ENCODE results near the gene RTKN.
"Not testable (repeated sequence)": the region's sequence is repeated elsewhere in the genome, so short reads cannot be mapped to it uniquely, and the experiment has no call there.

RTKN gene

GRCh38 chr2:74436848-74437695 is 4.7 kb downstream of the RTKN start:
- DNase-seq, result no peak

- DNase-seq, result no peak
Measured at GRCh38 chr2:74436111-74436805, 5.5 kb downstream of the RTKN start.

- DNase-seq, result no peak
Measured at GRCh38 chr2:74430502-74430901, 11.2 kb downstream of the RTKN start.

GRCh38 chr2:74429487-74430451 is 12.0 kb downstream of the RTKN start:
- DNase-seq, result no peak

- no peak for DNase-seq
Measured at GRCh38 chr2:74428675-74429074, 13.1 kb downstream of the RTKN start.

- DNase-seq, result no peak
Measured at GRCh38 chr2:74427551-74427950, 14.2 kb downstream of the RTKN start.

GRCh38 chr2:74426181-74426758 is 15.5 kb downstream of the RTKN start:
- DNase-seq, result no peak

- no peak for DNase-seq
Measured at GRCh38 chr2:74425523-74425922, 16.2 kb downstream of the RTKN start.

GRCh38 chr2:74424995-74425406 is 16.7 kb downstream of the RTKN start:
- no peak for DNase-seq

- no peak for DNase-seq
Measured at GRCh38 chr2:74424139-74424992, 17.4 kb downstream of the RTKN start.

- no peak for DNase-seq
Measured at GRCh38 chr2:74423231-74424095, 18.3 kb downstream of the RTKN start.

GRCh38 chr2:74421221-74421870 is 20.4 kb downstream of the RTKN start, which contains the start of the genes C2orf81 and WDR54:
Gene C2orf81 (minus strand): TSS chr2:74421619. CDS start chr2:74421560, 59 bp downstream.
Gene WDR54 (plus strand): TSS chr2:74421730. CDS start chr2:74422154, 424 bp downstream.
- peak; percentile 92 for DNase-seq

- not testable (repeated sequence) for DNase-seq
Measured at GRCh38 chr2:74420443-74421103, 21.2 kb downstream of the RTKN start.

GRCh38 chr2:74420006-74420405 is 21.7 kb downstream of the RTKN start:
- no peak for DNase-seq

GRCh38 chr2:74419345-74419744 is 22.4 kb downstream of the RTKN start:
- no peak for DNase-seq

GRCh38 chr2:74418312-74418711 is 23.4 kb downstream of the RTKN start:
- DNase-seq, result no peak

GRCh38 chr2:74417763-74418162 is 24.0 kb downstream of the RTKN start:
- DNase-seq, result no peak

- DNase-seq, result no peak
Measured at GRCh38 chr2:74417197-74417596, 24.5 kb downstream of the RTKN start.

GRCh38 chr2:74416778-74417177 is 25.0 kb downstream of the RTKN start:
- peak; percentile 16 for DNase-seq

Data from hematopoietic multipotent progenitor cell treated with erythropoietin and hydrocortisone succinate and interleukin-3 and kit ligand, for 6 days (in vitro differentiated cells).